Breast epithelium (tissue), 4 donors: ENCODE results near the gene PIGR. TPM values are rescaled to one million over a fixed set of nuclear protein-coding genes. Genes with fewer than 3 reads are reported as not detected.

Experiments
- DNase-seq, 2 donors: peaks; one replicate each; pipeline ENCODE4 v3.0.0-alpha.2; 2019; ENCODE audit warnings: low spot score in 2 of 2
- H3K27ac ChIP-seq, 2 donors: fragments of 200-600 bp; sonication (generic) in 1 of 2; one replicate each; pipeline ENCODE4 v1.5.1; 2016 to 2019; ENCODE audit warnings: mild to moderate bottlenecking in 1 of 2
- H3K27me3 ChIP-seq, 2 donors: fragments of 200-600 bp; sonication (generic) in 1 of 2; one replicate each; pipeline versions ENCODE4 v1.5.1 to v1.6.0; 2017 to 2019; ENCODE audit warnings: control low read depth in 1 of 2, mild to moderate bottlenecking in 1 of 2
- H3K36me3 ChIP-seq: fragments of 200-600 bp; one replicate; pipeline ENCODE4 v1.5.1; 2019
- H3K4me1 ChIP-seq, 2 donors: fragments of 200-600 bp; sonication (generic); one replicate each; pipeline ENCODE4 v1.5.1; 2016 to 2019; ENCODE audit warnings: control low read depth in 1 of 2
- H3K4me3 ChIP-seq, 3 donors: fragments of 200-600 bp; sonication (generic); 1 replicate in 2 of 3; 2 replicates in 1 of 3; pipeline ENCODE4 v1.5.1; 2016 to 2019; ENCODE audit warnings: mild to moderate bottlenecking in 3 of 3, moderate library complexity in 2 of 3
- H3K9me3 ChIP-seq, 2 donors: fragments of 200-600 bp; sonication (generic) in 1 of 2; one replicate each; pipeline ENCODE4 v1.5.1; 2016 to 2019; ENCODE audit warnings: control low read depth in 1 of 2
- POLR2A ChIP-seq: fragments of 450-650 bp; IDR thresholded peaks from one replicate; pipeline ENCODE4 v1.6.1; 2016; ENCODE audit warnings: antibody characterized with exemption, mild to moderate bottlenecking, moderate library complexity
- POLR2AphosphoS5 ChIP-seq, 3 donors: sonication (generic); formaldehyde crosslinking; IDR thresholded peaks; one replicate each; pipeline ENCODE4 v1.6.1; 2017; ENCODE audit warnings: antibody characterized with exemption in 3 of 3
- intact Hi-C: fragments of 100-400 bp; cut with DNase I; formaldehyde crosslinking; loops from one replicate; pipeline ENCODE4 v1.15.1; 2023; ENCODE audit warnings: low total_unique reads
- total RNA-seq, 3 donors: library from RNA; depleted of rRNA; stranded (reverse); fragments of >200 nt; gene quantifications; one replicate each; pipeline ENCODE4 v1.1.0, GENCODE V29; 2016
- TF ChIP-seq, protein P1 (sequence below), 3 donors: fragments of 450-650 bp; IDR thresholded peaks; one replicate each; pipeline ENCODE4 v1.5.1; 2016 to 2017; ENCODE audit warnings: antibody characterized with exemption in 3 of 3, mild to moderate bottlenecking in 3 of 3, moderate library complexity in 3 of 3

PIGR gene
- total RNA-seq, 3 donors from 2014 or later, result 0.16 to 205 (median 123) TPM

DNA sequence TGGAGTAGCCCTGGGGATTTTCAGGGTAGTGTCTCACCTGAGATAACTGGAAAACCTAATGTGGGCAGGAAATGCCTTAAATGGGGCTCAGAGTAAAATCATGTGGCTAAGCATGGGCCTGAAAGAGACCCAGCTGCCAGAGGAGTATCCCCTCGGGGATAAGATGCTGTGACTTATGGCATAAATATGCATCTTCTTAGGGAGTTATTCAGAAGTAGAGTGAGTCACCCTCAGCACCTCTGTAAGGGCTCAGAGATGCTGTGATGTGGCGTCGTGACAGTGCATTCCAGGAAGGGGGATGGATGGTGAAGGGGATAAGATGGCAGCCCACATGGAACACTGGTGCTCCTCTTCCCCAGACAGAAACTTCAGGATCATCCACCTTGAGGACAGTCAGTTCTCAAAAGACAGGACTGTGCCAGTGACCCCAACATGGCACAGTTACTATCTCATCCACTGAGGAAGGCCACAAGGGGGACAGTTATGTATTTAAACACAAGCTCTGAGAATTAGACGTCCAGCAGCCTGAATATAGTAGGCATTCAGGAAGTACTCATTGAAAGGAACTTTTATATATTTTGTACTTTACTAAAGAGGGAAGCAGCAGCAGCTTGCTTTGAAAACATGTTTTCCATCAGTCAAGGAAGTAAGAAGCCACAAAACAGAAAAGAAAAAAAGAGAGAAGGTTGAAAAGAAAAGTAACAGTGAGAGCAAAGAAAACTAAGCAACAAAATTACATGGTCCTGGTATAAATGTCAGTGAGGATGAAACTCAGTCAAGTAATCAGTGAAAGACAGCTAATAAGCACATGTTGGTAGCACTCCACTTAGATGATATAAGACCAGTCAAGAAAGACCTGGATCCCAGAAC, 40.7 kb downstream of the PIGR start:
- intact Hi-C loops, result loop anchor here (5.0 kb wide), 1 partner anchor 178 kb away; no protein-coding TSS in a partner anchor
- peak overlapping the region; percentile 46 to 54 for H3K27ac ChIP-seq
- H3K4me3 ChIP-seq, result no peak overlapping the region
- no peak for DNase-seq
- H3K9me3 ChIP-seq, result no peaks in the 10 kb centered on the region
- no peak for TF ChIP-seq POLR2AphosphoS5 (IDR thresholded peaks at IDR 0.05)
- TF ChIP-seq POLR2A, result no peak
- TF ChIP-seq, protein P1, sequence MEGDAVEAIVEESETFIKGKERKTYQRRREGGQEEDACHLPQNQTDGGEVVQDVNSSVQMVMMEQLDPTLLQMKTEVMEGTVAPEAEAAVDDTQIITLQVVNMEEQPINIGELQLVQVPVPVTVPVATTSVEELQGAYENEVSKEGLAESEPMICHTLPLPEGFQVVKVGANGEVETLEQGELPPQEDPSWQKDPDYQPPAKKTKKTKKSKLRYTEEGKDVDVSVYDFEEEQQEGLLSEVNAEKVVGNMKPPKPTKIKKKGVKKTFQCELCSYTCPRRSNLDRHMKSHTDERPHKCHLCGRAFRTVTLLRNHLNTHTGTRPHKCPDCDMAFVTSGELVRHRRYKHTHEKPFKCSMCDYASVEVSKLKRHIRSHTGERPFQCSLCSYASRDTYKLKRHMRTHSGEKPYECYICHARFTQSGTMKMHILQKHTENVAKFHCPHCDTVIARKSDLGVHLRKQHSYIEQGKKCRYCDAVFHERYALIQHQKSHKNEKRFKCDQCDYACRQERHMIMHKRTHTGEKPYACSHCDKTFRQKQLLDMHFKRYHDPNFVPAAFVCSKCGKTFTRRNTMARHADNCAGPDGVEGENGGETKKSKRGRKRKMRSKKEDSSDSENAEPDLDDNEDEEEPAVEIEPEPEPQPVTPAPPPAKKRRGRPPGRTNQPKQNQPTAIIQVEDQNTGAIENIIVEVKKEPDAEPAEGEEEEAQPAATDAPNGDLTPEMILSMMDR (IDR thresholded peaks at IDR 0.05), result no peak
- no peaks in the 10 kb centered on the region for H3K27me3 ChIP-seq
- H3K4me1 ChIP-seq, result peaks cover 0 to 4% of the 10 kb centered on the region in 2 donors
- H3K36me3 ChIP-seq, result no peaks in the 10 kb centered on the region

DNA sequence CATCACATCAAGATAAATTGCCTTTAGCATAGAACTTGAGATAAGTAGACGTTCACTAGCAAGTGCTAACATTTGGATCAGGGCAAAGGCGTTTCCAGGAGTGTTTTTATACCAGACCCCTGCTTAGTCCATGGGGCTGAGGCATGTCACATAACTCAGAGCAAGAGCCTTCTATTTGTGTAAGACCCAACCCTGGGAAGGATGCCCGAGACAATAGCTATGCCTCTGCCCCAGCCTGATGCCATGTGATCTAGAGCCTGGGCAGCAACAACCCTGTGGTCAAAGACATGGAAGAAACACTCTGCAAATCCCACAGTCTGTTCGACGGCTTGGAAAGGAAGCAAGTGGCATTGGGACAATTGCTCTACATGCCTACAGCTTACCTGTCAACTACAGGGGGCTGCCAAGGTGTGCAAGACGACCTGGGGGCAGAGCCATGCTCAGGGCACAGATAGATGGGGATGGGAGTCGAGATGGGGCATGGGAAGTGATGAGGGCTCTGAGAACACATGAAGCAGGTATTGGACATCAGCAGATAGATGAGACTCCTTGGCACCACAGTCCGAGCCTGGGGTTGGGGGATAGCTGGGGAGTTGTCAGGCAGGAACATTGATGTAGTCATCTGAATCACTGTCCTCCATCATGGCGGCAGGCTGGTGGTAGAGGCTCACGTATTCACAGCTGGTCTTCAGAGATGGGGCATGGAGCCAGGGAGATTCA, 41.7 kb downstream of the PIGR start:
- Histone ChIP-seq H3K27ac (peak overlapping the region; percentile 46 to 54), H3K27me3 (no peaks in the 10 kb centered on the region), H3K9me3 (no peaks in the 10 kb centered on the region), H3K4me1 (peaks cover 0 to 4% of the 10 kb centered on the region in 2 donors), H3K4me3 (no peak overlapping the region), H3K36me3 (no peaks in the 10 kb centered on the region)
- no peak for DNase-seq
- intact Hi-C loops, result loop anchor here (5.0 kb wide), 1 partner anchor 177 kb away; no protein-coding TSS in a partner anchor
- TF ChIP-seq POLR2AphosphoS5 (IDR thresholded peaks at IDR 0.05) (no peak), POLR2A (no peak)
- TF ChIP-seq, protein P1 (IDR thresholded peaks at IDR 0.05), result no peak

DNA sequence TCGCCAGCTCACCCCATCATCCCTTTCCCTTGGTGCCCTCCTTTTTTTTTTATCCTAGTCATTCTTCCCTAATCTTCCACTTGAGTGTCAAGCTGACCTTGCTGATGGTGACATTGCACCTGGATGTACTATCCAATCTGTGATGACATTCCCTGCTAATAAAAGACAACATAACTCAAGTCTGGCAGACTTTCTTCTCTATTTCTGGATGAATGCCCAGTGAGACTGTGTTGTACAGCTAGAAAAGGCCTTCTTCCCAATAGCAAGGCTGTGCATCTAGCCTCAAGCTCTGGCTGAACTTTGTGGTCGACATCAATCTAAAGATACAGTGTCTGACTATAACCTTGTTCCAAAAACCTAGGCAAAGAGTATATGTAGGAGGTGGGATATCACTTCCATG, 42.6 kb downstream of the PIGR start:
- Histone ChIP-seq H3K36me3 (no peaks in the 10 kb centered on the region), H3K4me1 (peaks cover 0 to 4% of the 10 kb centered on the region in 2 donors), H3K27ac (no peak overlapping the region), H3K27me3 (no peaks in the 10 kb centered on the region), H3K9me3 (no peaks in the 10 kb centered on the region), H3K4me3 (no peak overlapping the region)
- no peak for TF ChIP-seq POLR2A
- TF ChIP-seq, protein P1 (IDR thresholded peaks at IDR 0.05), result no peak
- no peak for TF ChIP-seq POLR2AphosphoS5 (IDR thresholded peaks at IDR 0.05)
- DNase-seq, result no peak
- intact Hi-C loops, result no loop called here

DNA sequence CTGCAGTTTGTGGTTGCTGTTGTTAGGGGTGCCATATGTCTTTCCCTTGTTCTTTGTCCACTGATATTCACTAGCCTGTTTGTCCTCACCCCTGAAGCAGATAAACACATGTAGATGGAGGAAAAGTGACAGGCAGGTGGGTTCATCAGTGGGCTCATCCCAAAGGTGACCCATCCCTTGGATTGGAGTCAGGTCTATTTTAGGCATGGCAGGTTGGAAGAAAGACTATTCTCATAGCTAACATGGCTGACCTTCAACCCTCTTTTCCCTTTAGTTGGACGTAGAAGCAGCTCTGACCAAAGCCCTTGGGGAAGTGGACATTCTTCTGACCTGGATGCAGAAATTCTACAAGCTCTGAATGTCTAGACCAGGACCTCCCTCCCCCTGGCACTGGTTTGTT, 43.6 kb downstream of the PIGR start:
- Histone ChIP-seq H3K9me3 (no peaks in the 10 kb centered on the region), H3K27ac (no peak overlapping the region), H3K27me3 (no peaks in the 10 kb centered on the region), H3K4me1 (peaks cover 0 to 4% of the 10 kb centered on the region in 2 donors), H3K4me3 (no peak overlapping the region), H3K36me3 (no peaks in the 10 kb centered on the region)
- DNase-seq, result no peak
- TF ChIP-seq POLR2A (no peak), POLR2AphosphoS5 (IDR thresholded peaks at IDR 0.05) (no peak)
- TF ChIP-seq, protein P1 (IDR thresholded peaks at IDR 0.05), result no peak
- intact Hi-C loops, result no loop called here

DNA sequence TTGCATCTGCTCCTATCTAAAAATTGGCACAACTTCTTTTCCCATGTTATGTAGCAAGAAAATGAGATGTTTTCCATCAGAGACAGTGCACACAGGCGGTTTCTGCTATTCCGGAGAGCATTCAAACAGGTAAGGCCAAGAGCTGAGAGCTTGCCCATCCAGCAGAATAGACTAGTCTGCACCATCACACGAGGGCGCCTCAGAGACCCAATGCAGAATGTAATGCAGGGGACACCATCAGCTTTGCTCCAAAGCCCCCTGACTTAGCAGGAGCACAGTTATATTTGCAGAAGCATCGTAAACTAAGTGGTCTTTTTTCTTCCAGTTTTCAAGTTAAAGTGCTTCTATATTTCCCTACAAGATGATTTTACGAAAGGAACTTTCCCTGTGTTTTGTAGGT, 44.3 kb downstream of the PIGR start:
- no peaks in the 10 kb centered on the region for H3K9me3 ChIP-seq
- H3K36me3 ChIP-seq, result no peaks in the 10 kb centered on the region
- no peak overlapping the region for H3K27ac ChIP-seq
- intact Hi-C loops, result no loop called here
- H3K27me3 ChIP-seq, result no peaks in the 10 kb centered on the region
- no peak overlapping the region for H3K4me3 ChIP-seq
- peaks cover 0 to 4% of the 10 kb centered on the region in 2 donors for H3K4me1 ChIP-seq
- no peak for DNase-seq
- TF ChIP-seq, protein P1 (IDR thresholded peaks at IDR 0.05), result no peak
- no peak for TF ChIP-seq POLR2AphosphoS5 (IDR thresholded peaks at IDR 0.05)
- TF ChIP-seq POLR2A, result no peak
